Measurements from ENCODE around the gene RBM39. TPM values are rescaled to one million over a fixed set of nuclear protein-coding genes. Genes with fewer than 3 reads are reported as not detected.
"Not testable (repeated sequence)": the region's sequence is repeated elsewhere in the genome, so short reads cannot be mapped to it uniquely, and the experiment has no call there.

RBM39 gene
- total RNA-seq, 4 donors from 2014 or later = 143 to 272 (median 165) TPM

GRCh38 chr20:35762461-35762860 lies 20.4 kb upstream of the RBM39 start:
- WGBS = 87% methylated on average over 3 of the region's 3 CpGs
- TF ChIP-seq POLR2AphosphoS5 (IDR thresholded peaks at IDR 0.05) (no peak), EP300 (IDR thresholded peaks at IDR 0.05) (no peak), POLR2A (IDR thresholded peaks at IDR 0.05; ENCODE audit: low read depth) (no peak)
- TF ChIP-seq, protein P1, sequence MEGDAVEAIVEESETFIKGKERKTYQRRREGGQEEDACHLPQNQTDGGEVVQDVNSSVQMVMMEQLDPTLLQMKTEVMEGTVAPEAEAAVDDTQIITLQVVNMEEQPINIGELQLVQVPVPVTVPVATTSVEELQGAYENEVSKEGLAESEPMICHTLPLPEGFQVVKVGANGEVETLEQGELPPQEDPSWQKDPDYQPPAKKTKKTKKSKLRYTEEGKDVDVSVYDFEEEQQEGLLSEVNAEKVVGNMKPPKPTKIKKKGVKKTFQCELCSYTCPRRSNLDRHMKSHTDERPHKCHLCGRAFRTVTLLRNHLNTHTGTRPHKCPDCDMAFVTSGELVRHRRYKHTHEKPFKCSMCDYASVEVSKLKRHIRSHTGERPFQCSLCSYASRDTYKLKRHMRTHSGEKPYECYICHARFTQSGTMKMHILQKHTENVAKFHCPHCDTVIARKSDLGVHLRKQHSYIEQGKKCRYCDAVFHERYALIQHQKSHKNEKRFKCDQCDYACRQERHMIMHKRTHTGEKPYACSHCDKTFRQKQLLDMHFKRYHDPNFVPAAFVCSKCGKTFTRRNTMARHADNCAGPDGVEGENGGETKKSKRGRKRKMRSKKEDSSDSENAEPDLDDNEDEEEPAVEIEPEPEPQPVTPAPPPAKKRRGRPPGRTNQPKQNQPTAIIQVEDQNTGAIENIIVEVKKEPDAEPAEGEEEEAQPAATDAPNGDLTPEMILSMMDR (IDR thresholded peaks at IDR 0.05) = no peak
- no peak for DNase-seq (ENCODE audit: extremely low spot score)
- H3K4me3 ChIP-seq = no peak overlapping the region
- H3K36me3 ChIP-seq = no peaks in the 10 kb centered on the region
- no peak overlapping the region for H3K27ac ChIP-seq (replicated peaks in 1 of 4)
- H3K27me3 ChIP-seq = no peaks in the 10 kb centered on the region
- no peaks in the 10 kb centered on the region for H3K9me3 ChIP-seq
- intact Hi-C loops (cut with DNase I) = no loop called here
- H3K4me1 ChIP-seq = peaks cover under 1 to 10% (median 5%) of the 10 kb centered on the region in 4 donors

DNA sequence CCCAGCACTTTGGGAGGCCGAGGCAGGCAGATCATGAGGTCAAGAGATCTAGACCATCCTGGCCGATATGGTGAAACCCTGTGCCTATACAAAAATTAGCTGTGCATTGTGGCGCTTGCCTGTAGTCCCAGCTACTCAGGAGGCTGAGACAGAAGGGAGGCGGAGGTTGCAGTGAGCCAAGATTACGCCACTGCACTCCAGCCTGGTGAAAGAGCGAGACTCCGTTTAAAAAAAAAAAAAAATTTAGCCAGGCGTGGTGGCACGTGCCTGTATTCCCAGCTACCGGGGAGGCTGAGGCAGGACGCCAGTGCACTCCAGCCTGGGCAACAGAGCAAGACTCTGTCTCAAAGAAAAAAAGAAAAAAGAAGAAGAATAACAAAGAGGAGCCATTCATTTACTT lies 19.5 kb upstream of the RBM39 start:
- not testable (repeated sequence) for DNase-seq (ENCODE audit: extremely low spot score)
- WGBS = 95% methylated on average over 11 of the region's 11 CpGs

GRCh38 chr20:35757098-35757705 lies 15.1 kb upstream of the RBM39 start:
- H3K9me3 ChIP-seq = no peaks in the 10 kb centered on the region
- no peak overlapping the region for H3K4me3 ChIP-seq
- H3K36me3 ChIP-seq = no peaks in the 10 kb centered on the region
- no peak for DNase-seq (ENCODE audit: extremely low spot score)
- TF ChIP-seq POLR2A (IDR thresholded peaks at IDR 0.05; ENCODE audit: low read depth) = no peak
- H3K4me1 ChIP-seq = peaks cover 0 to 7% (median 0%) of the 10 kb centered on the region in 4 donors
- intact Hi-C loops (cut with DNase I) = no loop called here
- 73% methylated on average over 4 of the region's 4 CpGs for WGBS
- no peaks in the 10 kb centered on the region for H3K27me3 ChIP-seq
- peak overlapping the region in 3 of 4 donors; percentile 5 to 70 (median 37) for H3K27ac ChIP-seq (replicated peaks in 1 of 4)

More for the DNA sequence above, 19.5 kb upstream of the RBM39 start:
- H3K27ac ChIP-seq (replicated peaks in 1 of 4); H3K36me3 ChIP-seq; H3K4me1 ChIP-seq; intact Hi-C loops (cut with DNase I); H3K27me3 ChIP-seq; H3K9me3 ChIP-seq; H3K4me3 ChIP-seq: not testable (repeated sequence)

DNA sequence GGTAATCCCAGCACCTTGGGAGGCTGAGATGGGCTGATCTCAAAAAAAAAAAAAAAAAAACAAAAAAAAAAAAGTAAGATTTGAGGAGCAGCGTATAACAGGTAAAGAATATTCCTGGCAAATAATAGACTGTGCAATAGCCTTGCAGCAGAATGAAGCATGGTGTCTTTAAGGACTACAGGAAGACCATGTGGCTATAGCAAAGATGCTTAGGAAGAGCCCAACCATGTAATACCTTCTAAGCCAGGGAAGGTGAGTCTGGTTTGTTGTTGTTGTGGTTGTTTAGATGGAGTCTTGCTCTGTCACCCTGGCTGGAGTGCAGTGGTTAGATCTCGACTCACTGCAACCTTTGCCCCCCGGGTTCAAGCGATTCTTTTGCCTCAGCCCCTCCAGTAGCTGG lies 14.3 kb upstream of the RBM39 start:
- H3K27me3 ChIP-seq = no peaks in the 10 kb centered on the region
- no peak overlapping the region for H3K4me3 ChIP-seq
- WGBS = 85% methylated on average over 4 of the region's 4 CpGs
- peaks cover 0 to 7% (median 0%) of the 10 kb centered on the region in 4 donors for H3K4me1 ChIP-seq
- TF ChIP-seq, protein P1 (IDR thresholded peaks at IDR 0.05) = no peak
- TF ChIP-seq POLR2A (IDR thresholded peaks at IDR 0.05; ENCODE audit: low read depth) (no peak), EP300 (IDR thresholded peaks at IDR 0.05) (no peak), POLR2AphosphoS5 (IDR thresholded peaks at IDR 0.05) (no peak)
- H3K9me3 ChIP-seq = no peaks in the 10 kb centered on the region
- no peak for DNase-seq (ENCODE audit: extremely low spot score)
- peak overlapping the region in 1 of 4 donors; percentile 70 for H3K27ac ChIP-seq (replicated peaks in 1 of 4)
- no peaks in the 10 kb centered on the region for H3K36me3 ChIP-seq
- intact Hi-C loops (cut with DNase I) = no loop called here

DNA sequence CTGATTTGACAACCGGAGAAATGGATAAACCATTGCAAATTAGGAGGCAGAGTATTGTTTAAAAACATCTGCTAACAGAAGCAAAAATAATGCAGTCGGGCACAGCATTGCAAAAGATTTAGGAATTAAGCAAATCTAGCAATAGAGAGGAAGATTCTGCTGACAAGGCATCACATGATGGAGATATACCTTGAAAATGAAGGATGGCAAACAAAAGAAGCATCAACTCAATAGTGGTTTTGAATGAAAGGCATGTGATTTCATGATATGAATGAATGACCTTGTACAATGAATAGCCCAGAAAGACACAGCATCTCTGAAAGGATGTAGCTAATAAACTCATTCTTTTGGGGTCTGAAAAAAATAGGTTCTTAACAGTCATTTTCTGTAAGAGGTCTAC lies 8.6 kb upstream of the RBM39 start:
- no peaks in the 10 kb centered on the region for H3K36me3 ChIP-seq
- H3K4me1 ChIP-seq = no peaks in the 10 kb centered on the region
- no peak overlapping the region for H3K4me3 ChIP-seq
- no peaks in the 10 kb centered on the region for H3K9me3 ChIP-seq
- H3K27me3 ChIP-seq = no peaks in the 10 kb centered on the region
- WGBS = 76% methylated on average over 2 of the region's 2 CpGs
- intact Hi-C loops (cut with DNase I) = no loop called here
- no peak overlapping the region for H3K27ac ChIP-seq (replicated peaks in 1 of 4)
- TF ChIP-seq EP300 (IDR thresholded peaks at IDR 0.05) = no peak
- TF ChIP-seq POLR2AphosphoS5 (IDR thresholded peaks at IDR 0.05) = no peak
- TF ChIP-seq, protein P1 (IDR thresholded peaks at IDR 0.05) = no peak
- no peak for TF ChIP-seq POLR2A (IDR thresholded peaks at IDR 0.05; ENCODE audit: low read depth)
- no peak for DNase-seq (ENCODE audit: extremely low spot score)

- WGBS = 93% methylated on average over 3 of the region's 3 CpGs
- not testable (repeated sequence) for DNase-seq (ENCODE audit: extremely low spot score); H3K27me3 ChIP-seq; H3K9me3 ChIP-seq; H3K4me3 ChIP-seq
- intact Hi-C loops (cut with DNase I) = loop anchor here (5.0 kb wide), 1 partner anchor 138 kb away; no protein-coding TSS in a partner anchor
- Histone ChIP-seq H3K4me1 (peaks cover 17 to 28% (median 24%) of the 10 kb centered on the region in 4 donors), H3K36me3 (peaks cover 0 to 13% (median 11%) of the 10 kb centered on the region in 4 donors), H3K27ac (replicated peaks in 1 of 4) (peak overlapping the region; percentile 94 to 100 (median 99))
Measured at GRCh38 chr20:35744492-35744841, 2.4 kb upstream of the RBM39 start.
